ENCODE results near the gene ECE2. TPM values are rescaled to one million over a fixed set of nuclear protein-coding genes. Genes with fewer than 3 reads are reported as not detected.
A peak's percentile ranks its signal among the peaks of the same experiment; 100 is the strongest.

Gene ECE2
- total RNA-seq, 2 experiments from 2014 or later = not detected

DNA sequence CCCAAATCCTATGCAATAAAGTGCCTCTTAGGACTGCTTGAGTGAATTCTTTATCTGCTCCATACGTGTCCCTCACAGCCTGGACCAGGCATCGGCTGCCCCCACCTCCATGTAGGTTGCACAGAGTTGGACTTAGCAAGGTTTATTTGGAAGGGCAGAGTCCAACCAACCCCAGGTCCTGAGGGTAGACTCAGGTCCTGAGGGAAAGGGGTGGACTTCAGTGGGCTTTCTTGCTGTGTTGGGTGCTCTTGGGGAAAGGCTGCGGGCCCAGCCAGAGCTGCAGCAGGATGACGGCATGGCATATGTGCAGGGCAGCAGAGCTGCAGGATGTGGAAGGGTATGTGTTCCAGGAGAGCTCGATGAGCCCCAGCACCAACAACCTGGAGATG is 33.5 kb upstream of the ECE2 start:
- H3K9me3 Mint-ChIP-seq = no peaks in the 10 kb centered on the region
- intact Hi-C loops (cut with micrococcal nuclease) = loop anchor here (10.0 kb wide), 1 partner anchor 607 kb away; the partner anchor contains the start of gene KLHL24
- CTCF ChIA-PET = interaction anchor here (7.0 kb wide), 1 partner anchor 15 kb away, joined by 48 read pairs; no protein-coding TSS in a partner anchor

DNA sequence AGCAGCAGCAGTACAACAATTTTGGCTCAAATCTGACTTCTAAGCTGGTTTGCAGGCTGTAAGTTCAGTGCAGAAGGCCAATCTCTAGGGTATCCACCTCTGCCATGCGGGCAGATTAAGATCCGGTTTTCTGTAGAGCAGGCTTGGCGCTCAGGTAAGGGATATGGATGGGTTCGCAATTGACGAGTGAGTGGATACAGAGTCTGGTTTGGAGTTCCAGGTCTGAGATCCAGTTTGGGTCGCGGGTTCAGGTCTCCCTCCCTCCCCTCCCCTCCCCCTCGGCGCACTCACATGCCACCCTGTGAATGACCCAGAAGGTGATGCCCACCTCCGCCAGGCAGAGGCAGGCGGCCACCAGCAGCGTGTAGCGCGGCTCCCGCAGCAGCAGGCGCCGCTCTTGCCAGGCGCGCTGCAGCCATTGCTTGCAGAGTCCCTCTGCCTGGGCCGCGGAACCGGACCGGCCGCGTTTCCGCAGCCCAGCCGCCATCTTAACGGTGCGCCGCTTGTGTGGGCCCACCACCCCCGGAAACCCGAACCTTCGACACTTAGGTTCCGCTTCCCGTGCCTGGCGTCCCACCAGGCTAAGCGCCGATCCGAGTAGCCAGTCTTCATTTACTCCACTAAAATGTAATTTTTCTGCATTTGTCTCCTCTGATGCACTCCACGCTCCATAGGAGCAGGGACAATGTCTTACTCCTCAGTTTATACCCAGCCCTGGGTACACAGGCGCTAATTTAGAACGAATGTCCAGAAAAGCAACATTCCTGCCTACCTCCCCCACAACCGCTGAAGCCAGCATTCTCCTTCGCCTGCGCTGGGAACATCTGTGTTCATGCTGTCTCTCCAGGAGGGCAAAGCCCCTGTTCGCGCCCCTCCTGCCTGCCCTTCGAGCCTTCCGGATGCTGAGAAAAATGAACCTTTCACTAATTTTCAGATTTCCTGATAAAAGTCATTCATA is 27.1 kb upstream of the ECE2 start, which contains the start of gene ALG3:
Gene ALG3 (minus strand): TSS at position 509 of the 958 bp plus-strand sequence. CDS start 22 bp downstream, at position 487.
- CTCF ChIA-PET = interaction anchor here (0.6 to 7.0 kb wide), 6 partner anchors 9 to 87 kb away, joined by 3 to 48 read pairs (median 4); partner anchors contain the start of gene VWA5B2
- peaks cover 19% of the 10 kb centered on the region for H3K36me3 Mint-ChIP-seq (ENCODE audit: low read depth)

More for the DNA sequence above, 33.5 kb upstream of the ECE2 start:
- peaks cover 2% of the 10 kb centered on the region for H3K4me1 Mint-ChIP-seq (ENCODE audit: low read depth)
- peaks cover 25% of the 10 kb centered on the region for H3K36me3 Mint-ChIP-seq (ENCODE audit: low read depth)
- no peak overlapping the region for H3K4me3 Mint-ChIP-seq
- H3K27ac Mint-ChIP-seq = no peak overlapping the region
- no peaks in the 10 kb centered on the region for H3K27me3 Mint-ChIP-seq (ENCODE audit: low read depth)
- DNase-seq = no peak

DNA sequence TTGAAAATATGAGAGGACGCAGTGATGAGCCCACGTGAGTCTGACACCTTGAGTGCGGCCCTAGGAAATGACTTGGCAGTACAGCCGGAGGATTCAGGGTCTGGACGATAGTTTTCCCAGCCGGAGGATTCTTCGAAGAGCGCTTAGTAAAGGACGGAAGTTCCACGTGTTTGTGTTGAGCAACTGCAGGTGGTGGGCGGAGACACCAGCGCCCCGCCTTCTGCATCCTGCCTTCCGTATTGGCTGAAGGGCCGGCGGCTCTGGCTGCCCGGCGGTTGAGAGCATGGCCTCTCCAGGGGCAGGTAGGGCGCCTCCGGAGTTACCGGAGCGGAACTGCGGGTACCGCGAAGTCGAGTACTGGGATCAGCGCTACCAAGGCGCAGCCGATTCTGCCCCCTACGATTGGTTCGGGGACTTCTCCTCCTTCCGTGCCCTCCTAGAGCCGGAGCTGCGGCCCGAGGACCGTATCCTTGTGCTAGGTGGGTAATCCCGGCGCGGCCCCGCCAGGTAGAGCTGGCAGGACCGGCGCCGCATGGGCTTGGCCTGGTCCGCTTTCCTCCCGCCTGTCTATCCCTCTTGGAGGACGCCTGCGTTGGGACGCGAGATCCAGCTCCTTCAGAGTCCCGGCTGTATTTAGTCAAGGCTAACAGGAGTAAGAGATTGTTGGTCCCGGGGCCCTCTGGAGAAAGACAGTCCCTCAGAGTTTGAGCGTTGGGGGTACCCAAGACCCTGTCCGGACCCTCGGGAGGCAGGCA is 26.2 kb upstream of the ECE2 start, which contains the start of gene EEF1AKMT4:
Gene EEF1AKMT4 (plus strand): TSS at position 261 of the 755 bp plus-strand sequence. CDS start 23 bp downstream, at position 284.
- CTCF ChIA-PET = interaction anchor here (0.6 to 1.4 kb wide), 25 partner anchors 9 to 730 kb away, joined by 3 to 28 read pairs (median 4); partner anchors contain the start of genes CAMK2N2 and VWA5B2
- H3K27me3 Mint-ChIP-seq (ENCODE audit: low read depth) = no peaks in the 10 kb centered on the region
- H3K4me1 Mint-ChIP-seq (ENCODE audit: low read depth) = peaks cover 9% of the 10 kb centered on the region
- peak within 1 kb of the TSS; percentile 95 for H3K27ac Mint-ChIP-seq
- peak; percentile 97 for DNase-seq
- intact Hi-C loops (cut with micrococcal nuclease) = loop anchor here (1.0 to 10.0 kb wide), 18 partner anchors 12 to 785 kb away; partner anchors contain the start of genes ABCC5, ABCF3, AP2M1 and CAMK2N2
- no peaks in the 10 kb centered on the region for H3K9me3 Mint-ChIP-seq
- H3K4me3 Mint-ChIP-seq = peak within 1 kb of the TSS; percentile 91
- peaks cover 16% of the 10 kb centered on the region for H3K36me3 Mint-ChIP-seq (ENCODE audit: low read depth)

More for the DNA sequence above, 27.1 kb upstream of the ECE2 start, which contains the start of gene ALG3:
- DNase-seq = peak; percentile 90
- Mint-ChIP-seq H3K4me3 (peak within 1 kb of the TSS; percentile 91), H3K27ac (peak within 1 kb of the TSS; percentile 95), H3K4me1 (ENCODE audit: low read depth) (peaks cover 9% of the 10 kb centered on the region), H3K27me3 (ENCODE audit: low read depth) (no peaks in the 10 kb centered on the region), H3K9me3 (no peaks in the 10 kb centered on the region)
- intact Hi-C loops (cut with micrococcal nuclease) = loop anchor here (1.0 to 10.0 kb wide), 12 partner anchors 51 to 614 kb away; partner anchors contain the start of genes ABCC5, ABCF3, AP2M1 and DVL3

DNA sequence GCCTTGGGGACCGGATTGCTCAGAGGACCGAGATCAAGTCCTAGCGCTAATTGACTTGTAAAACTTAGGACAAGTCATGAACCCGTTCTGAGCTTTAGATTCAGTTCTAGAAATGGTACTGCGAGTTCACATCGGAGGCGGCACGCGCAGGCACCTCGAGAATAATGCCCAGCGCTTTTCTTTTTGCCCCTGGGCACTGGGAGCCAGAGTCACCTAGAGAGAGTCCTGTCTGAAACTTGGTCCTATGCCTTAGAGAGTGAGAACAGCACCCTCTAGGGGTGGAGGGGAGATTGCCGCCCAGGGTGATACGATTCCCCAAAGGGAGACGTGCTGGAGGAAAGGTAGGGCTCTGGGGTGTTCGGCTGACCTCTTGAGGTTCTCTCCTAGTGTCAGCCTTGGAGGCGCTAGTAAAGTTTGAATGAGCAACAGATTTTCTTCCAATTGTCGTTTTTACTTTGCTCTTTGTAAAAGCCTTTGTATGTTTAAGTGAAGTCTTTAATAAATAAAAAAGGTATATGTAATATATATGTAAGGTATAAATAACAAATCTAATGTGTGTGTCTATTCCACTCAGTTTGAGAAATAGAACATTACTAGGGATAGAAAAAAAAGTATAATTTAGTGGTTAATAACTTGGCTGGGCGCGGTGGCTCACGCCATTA is 25.5 kb upstream of the ECE2 start:
- Mint-ChIP-seq H3K4me1 (ENCODE audit: low read depth) (peaks cover 8% of the 10 kb centered on the region), H3K27ac (peak overlapping the region; percentile 63), H3K4me3 (peak overlapping the region; percentile 91), H3K36me3 (ENCODE audit: low read depth) (peaks cover 10% of the 10 kb centered on the region), H3K27me3 (ENCODE audit: low read depth) (no peaks in the 10 kb centered on the region), H3K9me3 (no peaks in the 10 kb centered on the region)
- peak; percentile 95 for DNase-seq
- intact Hi-C loops (cut with micrococcal nuclease) = loop anchor here (1.0 to 10.0 kb wide), 6 partner anchors 11 to 785 kb away; partner anchors contain the start of gene CAMK2N2
- CTCF ChIA-PET = interaction anchor here (0.6 to 1.4 kb wide), 25 partner anchors 8 to 731 kb away, joined by 3 to 28 read pairs (median 4); partner anchors contain the start of genes CAMK2N2 and VWA5B2

DNA sequence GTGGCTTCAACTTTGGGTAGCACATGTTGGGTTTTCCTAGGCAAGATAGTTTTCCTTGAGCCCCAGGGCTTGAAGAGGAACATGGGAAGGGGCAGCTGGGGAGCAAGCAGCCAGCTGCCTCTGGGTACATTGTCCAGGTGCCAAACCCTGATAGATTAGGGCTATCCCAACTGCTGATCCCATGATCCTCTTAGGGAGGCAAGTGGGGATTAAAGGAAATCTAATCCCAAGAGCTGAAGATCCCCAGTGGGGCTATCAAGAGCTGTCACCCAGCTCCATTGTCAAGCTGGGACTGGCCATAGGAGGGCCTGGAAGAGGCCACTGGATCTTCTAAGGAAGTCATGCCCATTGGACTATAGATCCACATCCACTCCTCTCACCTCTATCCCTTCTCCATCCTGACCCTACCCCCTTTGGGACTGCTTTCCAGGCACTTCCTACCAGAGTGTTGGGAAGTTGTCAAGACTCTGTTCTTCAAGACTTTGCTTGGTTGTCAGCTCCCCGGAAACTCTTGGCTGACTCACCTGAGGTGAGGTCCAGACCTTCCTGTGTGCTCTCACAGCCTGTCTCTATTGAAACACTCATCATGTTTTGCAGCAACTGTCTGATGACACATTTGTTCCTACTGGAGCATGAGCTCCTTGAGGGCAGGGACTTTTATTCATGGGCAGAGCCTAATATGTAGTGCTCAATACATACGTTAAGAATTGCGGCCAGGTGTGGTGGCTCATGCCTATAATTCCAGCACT is 20.4 kb upstream of the ECE2 start:
- DNase-seq = peak; percentile 37
- H3K27ac Mint-ChIP-seq = no peak overlapping the region
- H3K4me1 Mint-ChIP-seq (ENCODE audit: low read depth) = peaks cover 11% of the 10 kb centered on the region
- H3K9me3 Mint-ChIP-seq = no peaks in the 10 kb centered on the region
- no peak overlapping the region for H3K4me3 Mint-ChIP-seq
- intact Hi-C loops (cut with micrococcal nuclease) = loop anchor here (10.0 kb wide), 1 partner anchor 791 kb away; no protein-coding TSS in a partner anchor
- H3K36me3 Mint-ChIP-seq (ENCODE audit: low read depth) = peaks cover 14% of the 10 kb centered on the region
- CTCF ChIA-PET = interaction anchor here (0.6 to 1.3 kb wide), 3 partner anchors 27 to 415 kb away, joined by 3 to 5 read pairs (median 4); no protein-coding TSS in a partner anchor
- peaks cover 10% of the 10 kb centered on the region for H3K27me3 Mint-ChIP-seq (ENCODE audit: low read depth)

DNA sequence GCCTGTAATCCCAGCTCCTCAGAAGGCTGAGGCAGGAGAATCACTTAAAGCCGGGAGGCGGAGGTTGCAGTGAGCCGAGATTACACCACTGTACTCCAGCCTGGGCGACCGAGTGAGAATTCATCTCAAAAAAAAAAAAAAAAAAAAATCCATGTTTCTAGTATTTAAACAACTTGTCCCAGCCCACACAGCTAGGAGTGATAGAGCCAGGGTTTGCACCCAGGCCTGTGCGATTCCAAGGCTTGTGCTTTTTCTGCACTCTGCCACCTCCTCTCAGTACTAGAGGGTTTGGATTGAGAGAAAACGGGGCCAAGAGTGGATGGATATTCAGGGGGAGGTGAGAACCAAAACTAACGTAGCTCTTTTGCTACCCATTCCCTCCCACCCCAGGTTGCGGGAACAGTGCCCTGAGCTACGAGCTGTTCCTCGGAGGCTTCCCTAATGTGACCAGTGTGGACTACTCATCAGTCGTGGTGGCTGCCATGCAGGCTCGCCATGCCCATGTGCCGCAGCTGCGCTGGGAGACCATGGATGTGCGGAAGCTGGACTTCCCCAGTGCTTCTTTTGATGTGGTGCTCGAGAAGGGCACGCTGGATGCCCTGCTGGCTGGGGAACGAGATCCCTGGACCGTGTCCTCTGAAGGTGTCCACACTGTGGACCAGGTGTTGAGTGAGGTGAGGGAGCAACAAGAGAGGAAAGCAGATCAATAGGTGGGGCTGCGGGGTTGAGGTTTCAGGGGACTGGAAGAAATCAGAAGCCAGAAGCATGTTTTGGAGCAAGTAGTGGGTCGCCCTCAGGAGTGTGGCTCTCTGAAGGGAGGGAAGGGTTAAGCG is 18.5 kb upstream of the ECE2 start:
- no peak overlapping the region for H3K27ac Mint-ChIP-seq
- H3K36me3 Mint-ChIP-seq (ENCODE audit: low read depth) = peaks cover 14% of the 10 kb centered on the region
- CTCF ChIA-PET = interaction anchor here (0.7 to 1.4 kb wide), 4 partner anchors 8 to 372 kb away, joined by 3 to 5 read pairs (median 4); partner anchors contain the start of gene EEF1AKMT4
- H3K4me1 Mint-ChIP-seq (ENCODE audit: low read depth) = peaks cover 21% of the 10 kb centered on the region
- no peak for DNase-seq
- intact Hi-C loops (cut with micrococcal nuclease) = loop anchor here (10.0 kb wide), 1 partner anchor 792 kb away; no protein-coding TSS in a partner anchor
- H3K4me3 Mint-ChIP-seq = no peak overlapping the region
- peaks cover 19% of the 10 kb centered on the region for H3K27me3 Mint-ChIP-seq (ENCODE audit: low read depth)
- H3K9me3 Mint-ChIP-seq = no peaks in the 10 kb centered on the region

DNA sequence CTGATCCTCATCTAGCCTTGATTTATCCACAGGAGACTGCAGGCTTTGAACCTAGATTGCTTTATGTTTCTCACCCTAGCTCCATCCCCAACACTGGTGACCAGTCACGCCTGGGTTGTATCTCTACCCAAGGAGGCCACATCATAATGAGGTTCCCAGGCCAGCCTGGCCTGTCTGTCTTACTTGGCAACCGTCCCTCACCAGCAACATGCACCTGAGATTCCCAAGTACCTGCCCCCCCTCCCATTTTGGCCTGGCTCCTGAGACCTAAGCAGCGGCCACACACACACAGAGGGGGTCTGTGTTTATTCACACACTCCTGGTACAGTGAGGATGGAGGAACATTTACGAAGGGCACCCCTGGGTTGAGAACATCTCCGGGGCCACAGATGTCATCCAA is 16.9 kb upstream of the ECE2 start:
- no peak for DNase-seq
- CTCF ChIA-PET = interaction anchor here (1.3 to 1.4 kb wide), 2 partner anchors 9 to 31 kb away, joined by 4 read pairs; partner anchors contain the start of gene EEF1AKMT4
- Mint-ChIP-seq H3K4me3 (no peak overlapping the region), H3K27ac (no peak overlapping the region), H3K9me3 (no peaks in the 10 kb centered on the region), H3K4me1 (ENCODE audit: low read depth) (peaks cover 25% of the 10 kb centered on the region), H3K36me3 (ENCODE audit: low read depth) (peaks cover 14% of the 10 kb centered on the region), H3K27me3 (ENCODE audit: low read depth) (peaks cover 24% of the 10 kb centered on the region)
- intact Hi-C loops (cut with micrococcal nuclease) = loop anchor here (10.0 kb wide), 1 partner anchor 794 kb away; no protein-coding TSS in a partner anchor

DNA sequence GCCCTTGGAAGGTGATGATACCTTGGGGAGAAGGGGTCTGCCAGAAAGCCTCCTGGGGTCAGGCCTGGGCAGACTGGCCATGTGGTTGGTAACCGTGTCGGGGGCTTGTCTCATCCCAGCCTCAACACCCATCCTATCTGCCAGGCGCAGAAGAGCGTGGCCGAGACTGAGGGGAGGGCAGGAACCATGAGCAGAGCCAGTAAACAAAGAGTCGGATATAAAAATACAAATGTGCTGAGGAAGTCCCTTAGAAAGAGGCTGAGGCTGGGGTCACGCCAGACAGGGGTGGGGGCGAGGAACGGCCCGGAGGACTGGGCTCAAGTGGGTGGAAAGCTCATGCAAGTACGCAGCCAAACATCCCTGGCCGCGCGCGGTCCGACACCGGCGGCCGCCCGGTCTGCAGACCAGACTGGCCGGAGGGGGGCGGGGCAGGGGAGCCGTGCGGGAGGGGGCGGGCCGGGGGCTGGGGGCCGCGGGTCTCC is 16.4 kb upstream of the ECE2 start:
- DNase-seq = no peak
- Mint-ChIP-seq H3K27me3 (ENCODE audit: low read depth) (peaks cover 24% of the 10 kb centered on the region), H3K36me3 (ENCODE audit: low read depth) (peaks cover 14% of the 10 kb centered on the region), H3K27ac (no peak overlapping the region), H3K4me3 (peak overlapping the region; percentile 40), H3K9me3 (no peaks in the 10 kb centered on the region), H3K4me1 (ENCODE audit: low read depth) (peaks cover 25% of the 10 kb centered on the region)
- intact Hi-C loops (cut with micrococcal nuclease) = loop anchor here (10.0 kb wide), 1 partner anchor 795 kb away; no protein-coding TSS in a partner anchor
- CTCF ChIA-PET = interaction anchor here (1.4 to 2.0 kb wide), 2 partner anchors 10 to 12 kb away, joined by 4 to 5 read pairs; partner anchors contain the start of gene EEF1AKMT4

DNA sequence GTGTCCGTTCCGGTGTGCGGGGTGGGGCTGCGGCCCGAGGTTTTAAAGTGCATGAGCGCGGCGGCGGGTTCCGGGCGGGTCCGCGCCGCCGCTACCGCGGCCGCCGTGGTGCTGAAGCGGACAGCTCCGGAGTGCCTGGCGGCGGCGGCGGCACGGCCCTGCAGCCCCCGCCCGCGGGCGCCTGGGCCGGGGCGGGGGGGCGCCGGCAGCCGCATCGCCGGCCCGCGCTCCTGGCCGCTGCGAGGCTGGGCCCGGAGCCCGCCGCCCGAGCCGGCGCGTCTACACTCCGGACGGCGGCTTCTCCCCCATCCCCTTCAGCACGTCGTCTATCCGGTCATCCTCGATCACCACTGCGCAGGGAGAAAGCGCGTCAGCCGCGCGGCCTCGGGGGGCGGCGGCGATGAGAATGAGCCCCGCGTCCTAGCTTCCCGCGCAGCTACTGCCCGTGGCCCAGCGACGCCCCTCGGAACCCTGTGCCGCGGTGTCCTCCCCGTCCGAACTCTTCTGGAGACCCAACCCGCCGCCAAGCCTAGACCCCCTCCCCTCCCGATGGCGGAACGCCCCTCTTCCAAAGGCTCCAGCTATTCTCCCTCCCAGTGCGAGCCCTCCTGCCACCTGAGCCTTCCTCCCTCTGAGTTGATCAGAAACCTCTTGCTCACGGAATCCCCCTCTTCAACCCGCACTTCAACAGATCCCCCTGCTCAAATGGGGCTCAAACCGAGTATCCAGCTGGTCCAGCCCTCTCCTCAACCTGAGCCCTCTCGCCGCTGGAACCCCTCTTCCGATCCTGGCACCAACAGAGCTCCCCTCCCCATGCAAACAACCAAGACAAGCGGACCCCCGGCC is 15.7 kb upstream of the ECE2 start:
- DNase-seq = peak; percentile 25
- no peak overlapping the region for H3K27ac Mint-ChIP-seq
- intact Hi-C loops (cut with micrococcal nuclease) = loop anchor here (5.0 to 10.0 kb wide), 2 partner anchors 33 to 795 kb away; partner anchors contain the start of gene VWA5B2
- CTCF ChIA-PET = interaction anchor here (1.4 to 2.0 kb wide), 2 partner anchors 10 to 13 kb away, joined by 4 to 5 read pairs; partner anchors contain the start of gene EEF1AKMT4
- peaks cover 30% of the 10 kb centered on the region for H3K27me3 Mint-ChIP-seq (ENCODE audit: low read depth)
- H3K36me3 Mint-ChIP-seq (ENCODE audit: low read depth) = peaks cover 14% of the 10 kb centered on the region
- H3K9me3 Mint-ChIP-seq = no peaks in the 10 kb centered on the region
- peaks cover 25% of the 10 kb centered on the region for H3K4me1 Mint-ChIP-seq (ENCODE audit: low read depth)
- H3K4me3 Mint-ChIP-seq = peak overlapping the region; percentile 59

Measured in activated naive CD4-positive, alpha-beta T cell treated with anti-CD3 and anti-CD28 coated beads for 36 hours (primary cell).